HG03575 (cell line): ENCODE measurements around the gene HADHA.
"Not testable (repeated sequence)": the region's sequence is repeated elsewhere in the genome, so short reads cannot be mapped to it uniquely, and the experiment has no call there.

ENCODE experiments used
- ATAC-seq: cut with Tn5 transposase; IDR thresholded peaks from one replicate; pipeline ENCODE4 v1.9.1; 2021; ENCODE audit not compliant: unreplicated experiment, insufficient number of reproducible peaks, low FRiP score; ENCODE audit errors: extremely low read depth

The HADHA gene

GRCh38 chr2:26179446-26179913, 65.0 kb downstream of the HADHA start:
- no peak for ATAC-seq

GRCh38 chr2:26178746-26179436, 65.5 kb downstream of the HADHA start:
- ATAC-seq = no peak

- no peak for ATAC-seq
Measured at GRCh38 chr2:26178246-26178645, 66.2 kb downstream of the HADHA start.

- ATAC-seq = no peak
Measured at GRCh38 chr2:26177122-26177521, 67.3 kb downstream of the HADHA start.

GRCh38 chr2:26176279-26176615, 68.2 kb downstream of the HADHA start:
- no peak for ATAC-seq

GRCh38 chr2:26175466-26176278, 68.8 kb downstream of the HADHA start:
- ATAC-seq = no peak

GRCh38 chr2:26174691-26175465, 69.6 kb downstream of the HADHA start:
- ATAC-seq = no peak

- no peak for ATAC-seq
Measured at GRCh38 chr2:26173776-26174482, 70.5 kb downstream of the HADHA start.

- ATAC-seq = no peak
Measured at GRCh38 chr2:26172871-26173775, 71.3 kb downstream of the HADHA start, which contains the start of gene GAREM2. Gene GAREM2, plus strand, starts transcription at chr2:26173088. Its CDS starts 133 bp downstream, at chr2:26173221.

- ATAC-seq = no peak
Measured at GRCh38 chr2:26172189-26172870, 72.1 kb downstream of the HADHA start.

- ATAC-seq = no peak
Measured at GRCh38 chr2:26170795-26171194, 73.6 kb downstream of the HADHA start.

GRCh38 chr2:26169681-26170414, 74.6 kb downstream of the HADHA start:
- no peak for ATAC-seq

- no peak for ATAC-seq
Measured at GRCh38 chr2:26169226-26169625, 75.2 kb downstream of the HADHA start.

GRCh38 chr2:26168785-26169184, 75.6 kb downstream of the HADHA start:
- ATAC-seq = no peak

- ATAC-seq = not testable (repeated sequence)
Measured at GRCh38 chr2:26166541-26166940, 77.9 kb downstream of the HADHA start.

GRCh38 chr2:26165403-26165802, 79.0 kb downstream of the HADHA start:
- ATAC-seq = no peak

GRCh38 chr2:26164641-26165211, 79.7 kb downstream of the HADHA start:
- no peak for ATAC-seq
